K562 (cell line): ENCODE data around the gene ACBD3. TPM values are rescaled to one million over a fixed set of nuclear protein-coding genes. Genes with fewer than 3 reads are reported as not detected.

Source experiments
- ATAC-seq: fragments of 200-7000 bp; cut with Tn5 transposase; 3 replicates; pipeline ENCODE4 v1.9.1; 2020; ENCODE audit warnings: moderate library complexity
- BruUV-seq: library from RNA; stranded (reverse); fragments of 400-500 nt; replicated peaks from 2 replicates; lab custom pipeline; 2021; lab: Mats Ljungman, UMichigan
- CTCF ChIA-PET: fragments of 300-600 bp; formaldehyde crosslinking; extraction: SDS; loops from one replicate; lab custom pipeline; 2021; ENCODE audit warnings: low intra/inter-chr PET ratio; lab: Yijun Ruan, JAX
- POLR2A ChIA-PET: fragments of 300-600, 350-650 bp; sonication (Branson Sonifier 250); formaldehyde crosslinking; extraction: SDS; loops from one replicate; lab custom pipeline; 2021; ENCODE audit warnings: antibody characterized with exemption, inconsistent platforms; lab: Yijun Ruan, JAX
- DNase-seq, 4 experiments: peaks; one replicate each; pipeline versions ENCODE4 v3.0.0 to v3.0.0-alpha.2; 2011 to 2018; ENCODE audit warnings: low spot score in 3 of 4, mixed read lengths in 3 of 4; ENCODE audit errors: extremely low read depth in 1 of 4
- FAIRE-seq: peaks from 2 replicates; lab custom pipeline; 2011; peaks lifted over from hg19 to GRCh38; lab: Jason Lieb, UNC
- H2AFZ ChIP-seq: 2 replicates; pipeline ENCODE4 v1.6.0; 2011; ENCODE audit warnings: low read depth, low read length, control low read depth, inconsistent platforms
- H3K27ac ChIP-seq: fragments of 200-600 bp; 3 replicates; pipeline ENCODE4 v1.8.0; 2011; ENCODE audit warnings: low read depth, mild to moderate bottlenecking, control low read depth, inconsistent platforms, low read length, moderate library complexity, mixed read lengths; ENCODE audit errors: extremely low read depth
- H3K27me3 ChIP-seq, 2 experiments: fragments of 300-600 bp in 1 of 2; 2 replicates in 1 of 2; 3 replicates in 1 of 2; pipeline versions ENCODE4 v1.6.0 to v1.8.0; 2011; ENCODE audit warnings: inconsistent platforms in 2 of 2, low read length in 2 of 2, mild to moderate bottlenecking in 1 of 2, mixed read lengths in 1 of 2, moderate library complexity in 1 of 2; ENCODE audit not compliant: control insufficient read depth in 2 of 2, insufficient read depth in 2 of 2
- H3K36me3 ChIP-seq: fragments of 300-600 bp; 3 replicates; pipeline ENCODE4 v1.8.0; 2011; ENCODE audit warnings: mild to moderate bottlenecking, low read length, inconsistent platforms; ENCODE audit not compliant: control insufficient read depth, insufficient read depth
- H3K4me1 ChIP-seq, 2 experiments: fragments of 200-600 bp in 1 of 2; replicated peaks in 1 of 2; 2 replicates in 1 of 2; 3 replicates in 1 of 2; pipeline versions ENCODE4 v1.5.1 to v1.8.0; 2011; ENCODE audit warnings: inconsistent platforms in 2 of 2, low read length in 2 of 2, mild to moderate bottlenecking in 1 of 2, mixed read lengths in 1 of 2, moderate library complexity in 1 of 2; ENCODE audit not compliant: control insufficient read depth in 2 of 2, insufficient read depth in 2 of 2
- H3K4me2 ChIP-seq: 2 replicates; pipeline ENCODE4 v1.6.1; 2011; ENCODE audit warnings: low read length, control low read depth, inconsistent platforms, mixed read lengths; ENCODE audit not compliant: insufficient read depth
- H3K4me3 ChIP-seq: fragments of 200-600 bp; sonication (generic), shearing (Covaris generic); 2 replicates; pipeline ENCODE4 v1.5.1; 2016; ENCODE audit warnings: control low read depth, inconsistent platforms
- H3K79me2 ChIP-seq: fragments of 200-600 bp; 3 replicates; pipeline ENCODE4 v1.8.0; 2011; ENCODE audit warnings: low read length, inconsistent platforms; ENCODE audit not compliant: control insufficient read depth, insufficient read depth
- H3K9ac ChIP-seq, 2 experiments: 2 replicates each; pipeline versions ENCODE4 v1.6.0 to v1.6.1; 2011; ENCODE audit warnings: low read depth in 2 of 2, low read length in 2 of 2, control low read depth in 1 of 2, inconsistent platforms in 1 of 2, mild to moderate bottlenecking in 1 of 2, mixed read lengths in 1 of 2; ENCODE audit not compliant: insufficient read depth in 1 of 2
- H3K9me1 ChIP-seq: one replicate; pipeline ENCODE4 v1.6.0; 2011; ENCODE audit warnings: inconsistent platforms, mild to moderate bottlenecking, low read length, moderate library complexity; ENCODE audit not compliant: control insufficient read depth, insufficient read depth
- H3K9me3 ChIP-seq: replicated peaks from 2 replicates; pipeline ENCODE4 v1.5.1; 2011; ENCODE audit warnings: low read depth, low read length, inconsistent platforms; ENCODE audit not compliant: control insufficient read depth, insufficient read depth
- H4K20me1 ChIP-seq: replicated peaks from 2 replicates; pipeline ENCODE4 v1.6.1; 2011; ENCODE audit warnings: low read length, inconsistent platforms, mixed read lengths; ENCODE audit not compliant: control insufficient read depth, insufficient read depth
- CTCF ChIP-seq, 3 experiments: IDR thresholded peaks in 2 of 3; conservative IDR thresholded peaks in 1 of 3; 2 replicates each; pipeline ENCODE4 v1.5.1; 2011 to 2012; ENCODE audit warnings: low read length in 3 of 3, mild to moderate bottlenecking in 3 of 3, control low read depth in 2 of 3, improper control_type of control experiment in 1 of 3, inconsistent platforms in 1 of 3, low read depth in 1 of 3, mixed read lengths in 1 of 3, moderate library complexity in 1 of 3; ENCODE audit not compliant: insufficient read depth in 2 of 3
- DEAF1 ChIP-seq: fragments of 450-650 bp; formaldehyde crosslinking; IDR thresholded peaks from 2 replicates; pipeline ENCODE4 v1.4.0; 2020; ENCODE audit warnings: mild to moderate bottlenecking, moderate library complexity
- MCM5 ChIP-seq: fragments of 450-650 bp; IDR thresholded peaks from 2 replicates; pipeline ENCODE4 v1.6.1; 2016; ENCODE audit warnings: low read depth
- RAD21 ChIP-seq, 2 experiments: fragments of 250-450 bp in 1 of 2; fragments of 450-650 bp in 1 of 2; sonication (Bioruptor Pico) in 1 of 2; formaldehyde crosslinking in 1 of 2; IDR thresholded peaks in 1 of 2; conservative IDR thresholded peaks in 1 of 2; 2 replicates each; pipeline versions ENCODE4 v1.4.0 to v1.8.0; 2020 to 2022; ENCODE audit warnings: mild to moderate bottlenecking in 2 of 2, moderate library complexity in 1 of 2
- ZHX1 ChIP-seq: fragments of 150-350 bp; conservative IDR thresholded peaks from 2 replicates; pipeline ENCODE4 v1.6.1; 2014; ENCODE audit warnings: low read length
- WGBS: fragments of 100-300 bp; shearing (Covaris generic); methylation state at CpG from one replicate; pipeline ENCODE4 v1.1.6; 2016; ENCODE audit warnings: low coverage, mixed read lengths; ENCODE audit not compliant: insufficient coverage; ENCODE audit errors: missing lambda C conversion rate; 5-methylcytosine and 5-hydroxymethylcytosine counted together
- in situ Hi-C: fragments of 300-500 bp; cut with MboI; formaldehyde crosslinking; loops from 4 replicates; pipeline ENCODE4 v1.15.0; 2018; ENCODE audit warnings: inconsistent platforms, mixed read lengths
- intact Hi-C: fragments of 100-400 bp; cut with micrococcal nuclease; formaldehyde crosslinking; loops from 2 replicates; pipeline ENCODE4 v1.14.2; 2022
- polyA plus RNA-seq, 8 experiments: library from polyadenylated mRNA; depleted of rRNA in 4 of 8; stranded (reverse) in 5 of 8; unstranded in 3 of 8; fragments of >200 nt; fragmentation: Nextera tagmentation in 2 of 8; fragmentation: Illumina TruSeq in 1 of 8; extraction: Ambion mirVana in 2 of 8; extraction: Trizol in 1 of 8; gene quantifications; 2 replicates each; pipeline versions ENCODE4 v1.2.1 to v1.2.3, GENCODE V29; 2011 to 2014; ENCODE audit warnings: inconsistent platforms in 1 of 8, missing spikeins in 1 of 8
- total RNA-seq, 7 experiments: library from RNA; depleted of rRNA in 6 of 7; stranded (reverse); fragments of >200 nt in 6 of 7; fragmentation: Illumina TruSeq in 2 of 7; extraction: Trizol in 2 of 7; gene quantifications; 2 replicates each; pipeline versions ENCODE4 v1.2.1 to v1.2.3, GENCODE V29; 2011 to 2021; ENCODE audit warnings: low replicate concordance in 1 of 7

Gene ACBD3
- total and polyA plus RNA-seq, 9 of the 15 experiments (the other 6 are each of a cell fraction or from before 2014, with no cell fraction given): 11.1 to 36.7 (median 26.9) TPM

- TF ChIP-seq ZHX1: no peak
Observed at GRCh38 chr1:226202246-226202645, 15.7 kb upstream of the ACBD3 start (continued).

- DNase-seq (peak in 3 of 4 experiments; percentile 41 to 66 (median 53)), FAIRE-seq (peak; percentile 68), ATAC-seq (peak; percentile 80)
- ChIA-PET POLR2A (interaction anchor here (0.8 to 1.0 kb wide), 2 partner anchors 17 to 110 kb away, joined by 3 read pairs; no protein-coding TSS in a partner anchor), CTCF (interaction anchor here (0.6 kb wide), 1 partner anchor 207 kb away, joined by 3 read pairs; the partner anchor contains the start of gene PARP1)
- H3K9ac ChIP-seq: no peak overlapping the region
- in situ Hi-C loops: no loop called here
- no peaks in the 10 kb centered on the region for H3K9me1 ChIP-seq
- no peak overlapping the region for H3K4me2 ChIP-seq
- H2AFZ ChIP-seq: no peak overlapping the region
- H3K4me1 ChIP-seq: peaks cover 0 to 6% of the 10 kb centered on the region in 2 experiments; a peak in 1 of 5 replicates
- 3% methylated on average over 5 of the region's 5 CpGs for WGBS
- BruUV-seq: no TSS peak
- H3K79me2 ChIP-seq: no peaks in the 10 kb centered on the region
- H3K27ac ChIP-seq: no peak overlapping the region
- H3K9me3 ChIP-seq: no peaks in the 10 kb centered on the region
- H3K36me3 ChIP-seq: no peaks in the 10 kb centered on the region
- H3K27me3 ChIP-seq: no peaks in the 10 kb centered on the region
- intact Hi-C loops: loop anchor here (1.0 to 5.0 kb wide), 2 partner anchors 131 to 206 kb away; partner anchors contain the start of gene PARP1
- no peaks in the 10 kb centered on the region for H4K20me1 ChIP-seq
- H3K4me3 ChIP-seq: no peak overlapping the region
- TF ChIP-seq RAD21 (CRISPR knock-in tag; conservative IDR thresholded peaks at IDR 0.05 in 1 of 2, IDR thresholded peaks at IDR 0.05 in 1 of 2) (peak; percentile 50 to 79), CTCF (IDR thresholded peaks at IDR 0.05 in 2 of 3, conservative IDR thresholded peaks at IDR 0.05 in 1 of 3; ENCODE audit: insufficient read depth in 2 of 3, low read depth in 1 of 3, low read length in 3 of 3) (peak; percentile 65 to 80 (median 71)), MCM5 (no peak), DEAF1 (CRISPR knock-in tag) (0 out of 2 replicates have a peak, but pooled peaks have one; percentile 34)
Observed at GRCh38 chr1:226201029-226201593, 14.6 kb upstream of the ACBD3 start.
